Tibial nerve (tissue), 4 donors: ENCODE data around the gene CD46. TPM values are rescaled to one million over a fixed set of nuclear protein-coding genes. Genes with fewer than 3 reads are reported as not detected.

Source experiments
- DNase-seq, 2 donors: peaks; one replicate each; pipeline ENCODE4 v3.0.0-alpha.2; 2019; ENCODE audit warnings: low spot score in 2 of 2
- H3K27ac ChIP-seq, 4 donors: fragments of 200-600 bp; sonication (generic) in 3 of 4; one replicate each; pipeline ENCODE4 v1.5.1; 2017 to 2019; ENCODE audit warnings: mild to moderate bottlenecking in 1 of 4
- H3K27me3 ChIP-seq, 2 donors: fragments of 200-600 bp; sonication (generic) in 1 of 2; one replicate each; pipeline versions ENCODE4 v1.5.1 to v1.6.0; 2017 to 2019
- H3K36me3 ChIP-seq, 3 donors: fragments of 200-600 bp; sonication (generic); one replicate each; pipeline ENCODE4 v1.5.1; 2018 to 2019
- H3K4me1 ChIP-seq, 4 donors: fragments of 200-600 bp; sonication (generic) in 3 of 4; one replicate each; pipeline ENCODE4 v1.5.1; 2017 to 2019
- H3K4me3 ChIP-seq, 4 donors: fragments of 200-600 bp; sonication (generic) in 3 of 4; one replicate each; pipeline ENCODE4 v1.5.1; 2017 to 2019; ENCODE audit warnings: mild to moderate bottlenecking in 1 of 4, moderate library complexity in 1 of 4
- H3K9me3 ChIP-seq, 4 donors: fragments of 200-600 bp; sonication (generic) in 3 of 4; one replicate each; pipeline ENCODE4 v1.5.1; 2017 to 2019
- CTCF ChIP-seq, 5 experiments: fragments of 200-600 bp in 3 of 5; fragments of 450-650 bp in 2 of 5; sonication (generic) in 3 of 5; IDR thresholded peaks; one replicate each; pipeline ENCODE4 v1.5.1; 2016 to 2019; ENCODE audit warnings: antibody characterized with exemption in 5 of 5, mild to moderate bottlenecking in 3 of 5, moderate library complexity in 2 of 5
- EP300 ChIP-seq, 2 donors: sonication (generic); formaldehyde crosslinking; IDR thresholded peaks; one replicate each; pipeline ENCODE4 v1.6.1; 2017; ENCODE audit warnings: antibody characterized with exemption in 2 of 2, mild to moderate bottlenecking in 1 of 2
- POLR2A ChIP-seq, 2 donors: fragments of 450-650 bp; IDR thresholded peaks; one replicate each; pipeline ENCODE4 v1.6.1; 2017; ENCODE audit warnings: antibody characterized with exemption in 2 of 2, mild to moderate bottlenecking in 2 of 2, moderate library complexity in 2 of 2
- WGBS, 2 donors: methylation state at CpG; one replicate each; pipeline ENCODE4 v1.1.5; 2018; 5-methylcytosine and 5-hydroxymethylcytosine counted together
- total RNA-seq, 4 donors: library from RNA; depleted of rRNA; stranded (reverse); fragments of >200 nt; gene quantifications; one replicate each; pipeline ENCODE4 v1.1.0, GENCODE V29; 2016

The CD46 gene
- total RNA-seq, 4 donors from 2014 or later = 95.4 to 154 (median 133) TPM

GRCh38 chr1:207806531-207807325, 54.9 kb downstream of the CD46 start:
- H3K27me3 ChIP-seq = no peaks in the 10 kb centered on the region
- no peak for DNase-seq
- peak overlapping the region; percentile 65 to 86 (median 81) for H3K27ac ChIP-seq
- H3K36me3 ChIP-seq = peaks cover 3 to 91% (median 29%) of the 10 kb centered on the region in 3 donors
- no peaks in the 10 kb centered on the region for H3K9me3 ChIP-seq
- peaks cover 0 to 80% (median 68%) of the 10 kb centered on the region in 4 donors for H3K4me1 ChIP-seq
- no peak overlapping the region for H3K4me3 ChIP-seq
- TF ChIP-seq EP300 (IDR thresholded peaks at IDR 0.05) = no peak
- no peak for TF ChIP-seq POLR2A (IDR thresholded peaks at IDR 0.05)
- WGBS, 2 donors = 81 to 92% methylated on average over 8 to 11 of the region's 11 CpGs

- Histone ChIP-seq H3K4me1 (peaks cover 0 to 85% (median 74%) of the 10 kb centered on the region in 4 donors), H3K4me3 (no peak overlapping the region), H3K9me3 (no peaks in the 10 kb centered on the region), H3K27ac (peak overlapping the region; percentile 65 to 86 (median 81)), H3K36me3 (peaks cover 3 to 91% (median 32%) of the 10 kb centered on the region in 3 donors), H3K27me3 (no peaks in the 10 kb centered on the region)
- TF ChIP-seq POLR2A (IDR thresholded peaks at IDR 0.05) = no peak
- TF ChIP-seq EP300 (IDR thresholded peaks at IDR 0.05) = no peak
- TF ChIP-seq CTCF (IDR thresholded peaks at IDR 0.05) = no peak
- WGBS, 2 donors = 71 to 83% methylated on average over 1 of the region's 1 CpG
- DNase-seq = no peak
Measured at GRCh38 chr1:207807326-207807689, 55.5 kb downstream of the CD46 start.

GRCh38 chr1:207807690-207808321, 56.0 kb downstream of the CD46 start:
- Histone ChIP-seq H3K4me1 (peaks cover 0 to 90% (median 78%) of the 10 kb centered on the region in 4 donors), H3K27me3 (no peaks in the 10 kb centered on the region), H3K36me3 (peaks cover 3 to 90% (median 37%) of the 10 kb centered on the region in 3 donors), H3K4me3 (no peak overlapping the region), H3K27ac (peak overlapping the region; percentile 65 to 86 (median 81)), H3K9me3 (no peaks in the 10 kb centered on the region)
- TF ChIP-seq CTCF (IDR thresholded peaks at IDR 0.05) (no peak), EP300 (IDR thresholded peaks at IDR 0.05) (peak; percentile 40 to 72)
- WGBS, 2 donors = 35 to 41% methylated on average over 13 of the region's 13 CpGs
- no peak for DNase-seq

- H3K27me3 ChIP-seq = no peaks in the 10 kb centered on the region
- WGBS, 2 donors = 33 to 36% methylated on average over 7 of the region's 7 CpGs
- TF ChIP-seq CTCF (IDR thresholded peaks at IDR 0.05) (no peak), POLR2A (IDR thresholded peaks at IDR 0.05) (no peak), EP300 (IDR thresholded peaks at IDR 0.05) (no peak)
- no peak for DNase-seq
- no peak overlapping the region for H3K4me3 ChIP-seq
- H3K9me3 ChIP-seq = no peaks in the 10 kb centered on the region
- peak overlapping the region; percentile 65 to 86 (median 81) for H3K27ac ChIP-seq
- peaks cover 0 to 95% (median 83%) of the 10 kb centered on the region in 4 donors for H3K4me1 ChIP-seq
- H3K36me3 ChIP-seq = peaks cover 3 to 91% (median 37%) of the 10 kb centered on the region in 3 donors
Measured at GRCh38 chr1:207808322-207808705, 56.5 kb downstream of the CD46 start.

- no peak for DNase-seq
- peaks cover 3 to 90% (median 37%) of the 10 kb centered on the region in 3 donors for H3K36me3 ChIP-seq
- H3K27ac ChIP-seq = peak overlapping the region; percentile 65 to 86 (median 81)
- no peak for TF ChIP-seq EP300 (IDR thresholded peaks at IDR 0.05)
- no peak for TF ChIP-seq CTCF (IDR thresholded peaks at IDR 0.05)
- no peak for TF ChIP-seq POLR2A (IDR thresholded peaks at IDR 0.05)
- H3K4me3 ChIP-seq = no peak overlapping the region
- 72 to 74% methylated on average over 5 of the region's 5 CpGs for WGBS, 2 donors
- H3K27me3 ChIP-seq = no peaks in the 10 kb centered on the region
- H3K4me1 ChIP-seq = peaks cover 0 to 97% (median 89%) of the 10 kb centered on the region in 4 donors
- no peaks in the 10 kb centered on the region for H3K9me3 ChIP-seq
Measured at GRCh38 chr1:207808911-207809555, 57.2 kb downstream of the CD46 start.
